Breast epithelium (tissue), 3 donors: Measurements from ENCODE around the gene ATP8B3.

ENCODE experiments used
- POLR2A ChIP-seq: fragments of 450-650 bp; IDR thresholded peaks from one replicate; pipeline ENCODE4 v1.6.1; 2016; ENCODE audit warnings: antibody characterized with exemption, mild to moderate bottlenecking, moderate library complexity
- TF ChIP-seq, protein P1 (sequence below), 3 donors: fragments of 450-650 bp; IDR thresholded peaks; one replicate each; pipeline ENCODE4 v1.5.1; 2016 to 2017; ENCODE audit warnings: antibody characterized with exemption in 3 of 3, mild to moderate bottlenecking in 3 of 3, moderate library complexity in 3 of 3

DNA sequence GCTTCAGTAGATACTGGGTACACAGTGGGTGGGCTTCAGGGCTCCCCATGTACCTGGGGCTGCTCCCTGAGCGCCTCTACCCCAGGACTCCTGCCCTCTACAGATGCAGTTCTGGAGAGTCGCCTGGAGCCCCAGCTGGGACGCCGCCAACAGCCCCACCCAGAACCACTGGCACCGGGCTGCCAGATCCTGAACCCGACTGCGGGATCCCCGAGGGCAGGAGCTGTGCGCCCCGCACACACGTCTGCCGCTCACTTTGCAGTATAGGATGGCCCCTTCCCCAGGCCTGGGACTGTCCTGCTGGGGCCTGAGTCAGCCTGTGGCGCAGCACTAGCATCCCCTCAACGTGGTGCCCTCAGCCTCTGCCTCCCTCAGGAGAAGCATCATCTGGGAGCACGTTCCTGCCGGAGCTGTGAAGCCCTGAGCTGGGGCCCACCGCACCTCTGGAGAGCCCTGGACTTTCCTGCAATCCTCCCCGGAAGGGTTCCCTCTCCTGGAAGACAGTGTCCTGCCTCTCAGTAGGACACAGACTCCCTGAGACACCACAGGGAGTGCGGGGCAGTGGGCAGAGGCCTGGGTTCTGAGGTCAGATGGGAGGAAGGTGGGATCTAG is 32.5 kb upstream of the ATP8B3 start:
- TF ChIP-seq, protein P1, sequence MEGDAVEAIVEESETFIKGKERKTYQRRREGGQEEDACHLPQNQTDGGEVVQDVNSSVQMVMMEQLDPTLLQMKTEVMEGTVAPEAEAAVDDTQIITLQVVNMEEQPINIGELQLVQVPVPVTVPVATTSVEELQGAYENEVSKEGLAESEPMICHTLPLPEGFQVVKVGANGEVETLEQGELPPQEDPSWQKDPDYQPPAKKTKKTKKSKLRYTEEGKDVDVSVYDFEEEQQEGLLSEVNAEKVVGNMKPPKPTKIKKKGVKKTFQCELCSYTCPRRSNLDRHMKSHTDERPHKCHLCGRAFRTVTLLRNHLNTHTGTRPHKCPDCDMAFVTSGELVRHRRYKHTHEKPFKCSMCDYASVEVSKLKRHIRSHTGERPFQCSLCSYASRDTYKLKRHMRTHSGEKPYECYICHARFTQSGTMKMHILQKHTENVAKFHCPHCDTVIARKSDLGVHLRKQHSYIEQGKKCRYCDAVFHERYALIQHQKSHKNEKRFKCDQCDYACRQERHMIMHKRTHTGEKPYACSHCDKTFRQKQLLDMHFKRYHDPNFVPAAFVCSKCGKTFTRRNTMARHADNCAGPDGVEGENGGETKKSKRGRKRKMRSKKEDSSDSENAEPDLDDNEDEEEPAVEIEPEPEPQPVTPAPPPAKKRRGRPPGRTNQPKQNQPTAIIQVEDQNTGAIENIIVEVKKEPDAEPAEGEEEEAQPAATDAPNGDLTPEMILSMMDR (IDR thresholded peaks at IDR 0.05) = no peak
- TF ChIP-seq POLR2A = no peak
